DMS 273 treated with DMSO at 0.1 percent for 48 hours (cell line): ENCODE measurements around the gene IDS.

Source experiments
- DNase-seq: peaks from one replicate; lab custom pipeline; 2025; lab: John Stamatoyannopoulos, UW

IDS gene

GRCh38 chrX:149456476-149457245, 48.4 kb downstream of the IDS start:
- no peak for DNase-seq

- DNase-seq: no peak
Measured at GRCh38 chrX:149455934-149456333, 49.2 kb downstream of the IDS start.

GRCh38 chrX:149453906-149454822, 50.9 kb downstream of the IDS start:
- DNase-seq: peak; percentile 95

- no peak for DNase-seq
Measured at GRCh38 chrX:149453030-149453429, 52.1 kb downstream of the IDS start.

GRCh38 chrX:149433451-149433850, 71.7 kb downstream of the IDS start:
- DNase-seq: no peak

GRCh38 chrX:149433051-149433450, 72.1 kb downstream of the IDS start:
- DNase-seq: no peak
